ENCODE measurements around the gene PTPRCAP.

Gene PTPRCAP

DNA sequence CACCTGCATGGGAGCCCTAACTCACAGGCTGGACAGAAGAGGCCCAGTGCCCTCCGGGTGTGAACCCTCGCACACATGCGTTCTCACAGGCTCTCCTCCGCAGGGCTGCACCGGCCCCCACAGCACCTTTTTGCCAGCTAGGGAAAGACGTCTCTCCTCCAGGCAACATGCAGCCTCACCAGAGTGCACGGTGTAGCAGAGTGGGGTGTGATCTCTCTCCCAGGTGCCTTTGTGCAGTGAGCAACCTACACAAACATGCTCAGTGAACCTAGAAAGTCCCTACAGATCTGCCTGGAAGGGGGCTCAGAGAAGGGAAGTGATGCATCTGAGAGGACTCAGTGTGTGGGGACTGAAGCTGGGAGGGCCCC lies 25.7 kb downstream of the PTPRCAP start:
- H3K27me3 Mint-ChIP-seq, result no peaks in the 10 kb centered on the region
- no peak overlapping the region for H3K27ac Mint-ChIP-seq
- peaks cover 75 to 81% of the 10 kb centered on the region in 2 donors for H3K4me1 Mint-ChIP-seq (ENCODE audit: low read depth in 2 of 2)
- no peaks in the 10 kb centered on the region for H3K9me3 Mint-ChIP-seq
- peak overlapping the region; percentile 44 to 97 for H3K4me3 Mint-ChIP-seq
- ATAC-seq (replicated peaks) (no peak), DNase-seq (no peak)
- peaks cover 46% of the 10 kb centered on the region for H3K36me3 Mint-ChIP-seq (ENCODE audit: insufficient read depth)

DNA sequence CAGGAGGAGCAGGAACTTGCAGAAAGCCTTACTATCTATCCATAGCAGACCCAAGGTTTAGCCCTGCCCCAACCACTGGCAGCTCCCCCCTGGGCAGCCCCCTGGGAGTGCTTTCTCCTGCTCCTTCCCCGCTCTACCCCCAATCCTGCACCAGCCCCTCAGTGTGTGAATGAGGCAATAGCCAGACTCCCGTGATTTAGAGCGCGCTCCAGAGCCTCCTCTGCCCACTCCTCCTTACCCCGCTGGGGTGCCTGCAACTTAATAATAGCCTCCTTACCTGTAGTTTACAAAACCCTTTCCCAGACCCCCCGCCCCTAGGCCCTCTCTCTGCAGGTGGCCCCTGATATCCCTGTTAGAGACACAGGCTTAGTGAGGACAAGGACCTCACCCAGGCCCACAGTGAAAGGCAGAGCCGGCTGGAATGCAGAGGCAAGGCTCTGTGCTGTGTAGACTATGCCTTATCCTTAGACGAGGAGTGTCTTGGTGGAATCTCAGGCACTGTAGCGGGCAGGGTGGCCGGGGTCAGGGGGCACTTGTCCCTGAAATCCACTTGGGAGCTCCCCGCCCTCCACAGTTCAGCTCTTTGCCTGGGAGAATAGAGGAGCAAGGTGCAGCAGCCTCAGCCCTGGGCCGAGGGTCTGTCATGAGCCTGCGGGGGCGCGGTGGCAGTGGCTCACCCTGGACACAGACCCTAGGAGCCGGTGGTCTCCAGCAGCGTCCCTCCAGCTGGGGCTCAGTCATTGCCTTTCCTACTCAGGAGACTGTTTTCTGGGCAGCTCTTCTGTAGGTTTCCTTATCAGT lies 26.3 kb downstream of the PTPRCAP start:
- Mint-ChIP-seq H3K9me3 (no peaks in the 10 kb centered on the region), H3K4me3 (peak overlapping the region; percentile 97 to 99), H3K4me1 (ENCODE audit: low read depth in 2 of 2) (peaks cover 75 to 80% of the 10 kb centered on the region in 2 donors), H3K36me3 (ENCODE audit: insufficient read depth) (peaks cover 48% of the 10 kb centered on the region), H3K27ac (peak overlapping the region; percentile 89), H3K27me3 (no peaks in the 10 kb centered on the region)
- no peak for ATAC-seq (replicated peaks)
- no peak for DNase-seq

DNA sequence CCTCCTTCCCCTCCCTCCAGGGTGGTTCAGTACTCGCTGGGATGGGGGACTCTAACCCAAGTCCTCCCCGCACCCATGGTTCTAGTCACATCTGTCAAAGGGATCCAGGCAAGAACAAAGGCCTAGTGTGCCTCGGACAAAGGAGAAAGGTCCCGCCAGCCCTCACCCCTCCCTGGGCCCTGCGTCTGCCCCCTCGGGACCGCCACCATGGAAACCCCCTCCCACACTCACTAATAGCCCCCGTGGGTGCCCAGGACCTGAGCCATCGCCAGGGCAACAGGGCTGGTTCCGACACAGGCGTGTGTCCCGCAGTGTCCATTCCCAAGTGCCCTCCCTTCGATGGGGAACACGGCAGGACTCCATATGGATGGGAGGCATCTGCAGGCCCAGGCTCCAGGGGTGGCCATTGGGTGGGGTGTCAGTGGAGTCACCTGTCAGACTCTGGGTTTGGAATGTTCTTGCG lies 27.1 kb downstream of the PTPRCAP start:
- Mint-ChIP-seq H3K27me3 (no peaks in the 10 kb centered on the region), H3K4me1 (ENCODE audit: low read depth in 2 of 2) (peaks cover 74 to 81% of the 10 kb centered on the region in 2 donors), H3K9me3 (no peaks in the 10 kb centered on the region), H3K36me3 (ENCODE audit: insufficient read depth) (peaks cover 53% of the 10 kb centered on the region), H3K4me3 (peak overlapping the region; percentile 97 to 99), H3K27ac (peak overlapping the region; percentile 89)
- no peak for ATAC-seq (replicated peaks)
- no peak for DNase-seq

DNA sequence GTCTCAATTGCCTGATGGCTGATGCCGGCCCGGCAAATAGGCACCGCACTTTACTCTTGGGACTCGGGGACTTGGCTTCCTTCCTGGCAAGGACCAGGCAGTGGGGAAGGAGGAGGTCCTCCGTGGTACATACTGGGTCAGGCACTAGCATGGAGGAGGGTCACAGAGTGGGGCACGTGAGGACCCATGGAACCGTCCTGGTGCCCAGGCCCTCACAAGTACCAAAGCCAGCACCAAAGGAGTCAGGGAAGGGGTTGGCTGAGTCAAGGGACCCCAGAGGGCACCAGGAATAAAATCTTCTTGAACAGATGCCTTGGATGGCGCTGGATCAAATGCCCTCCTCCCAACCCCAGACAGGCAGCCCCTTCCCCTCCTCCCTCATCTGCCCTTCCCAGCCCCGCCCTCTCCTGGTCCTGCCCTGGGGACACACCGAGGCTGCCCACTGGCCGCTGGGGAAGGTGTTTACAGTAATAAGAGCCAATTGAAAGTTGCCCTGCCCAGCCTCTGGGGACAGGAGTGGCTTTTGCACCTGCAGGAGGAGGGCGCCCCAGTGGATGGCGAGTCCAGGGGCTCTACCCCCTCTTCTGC lies 27.6 kb downstream of the PTPRCAP start:
- peaks cover 52% of the 10 kb centered on the region for H3K36me3 Mint-ChIP-seq (ENCODE audit: insufficient read depth)
- DNase-seq, result no peak
- H3K27ac Mint-ChIP-seq, result peak overlapping the region; percentile 89
- ATAC-seq (replicated peaks), result no peak
- H3K9me3 Mint-ChIP-seq, result no peaks in the 10 kb centered on the region
- H3K4me3 Mint-ChIP-seq, result peak overlapping the region; percentile 97 to 99
- no peaks in the 10 kb centered on the region for H3K27me3 Mint-ChIP-seq
- H3K4me1 Mint-ChIP-seq (ENCODE audit: low read depth in 2 of 2), result peaks cover 75 to 83% of the 10 kb centered on the region in 2 donors

DNA sequence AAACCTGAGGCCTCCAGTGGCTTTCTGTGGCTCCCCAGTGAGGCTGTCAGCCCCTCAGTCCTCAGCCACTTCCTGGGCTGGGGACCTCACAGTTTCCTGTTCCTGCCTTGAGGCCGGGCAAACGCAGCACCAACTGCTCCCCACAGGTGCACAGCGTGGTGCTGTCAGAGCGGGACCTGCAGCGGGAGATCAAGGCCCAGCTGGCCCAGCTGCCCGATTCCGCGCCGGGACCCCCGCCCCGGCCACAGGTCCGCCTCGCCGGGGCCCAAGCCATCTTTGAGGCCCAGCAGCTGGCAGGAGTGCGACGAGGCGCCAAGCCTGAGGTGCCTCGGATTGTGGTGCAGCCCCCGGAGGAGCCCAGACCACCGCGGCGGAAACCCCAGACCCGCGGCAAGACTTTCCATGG lies 28.2 kb downstream of the PTPRCAP start:
- H3K27ac Mint-ChIP-seq, result peak overlapping the region; percentile 89
- peaks cover 79 to 87% of the 10 kb centered on the region in 2 donors for H3K4me1 Mint-ChIP-seq (ENCODE audit: low read depth in 2 of 2)
- peak overlapping the region; percentile 97 to 99 for H3K4me3 Mint-ChIP-seq
- ATAC-seq (replicated peaks) (peak; percentile 88), DNase-seq (peak; percentile 73 to 74 (median 74))
- H3K9me3 Mint-ChIP-seq, result no peaks in the 10 kb centered on the region
- H3K36me3 Mint-ChIP-seq (ENCODE audit: insufficient read depth), result peaks cover 52% of the 10 kb centered on the region
- H3K27me3 Mint-ChIP-seq, result no peaks in the 10 kb centered on the region

DNA sequence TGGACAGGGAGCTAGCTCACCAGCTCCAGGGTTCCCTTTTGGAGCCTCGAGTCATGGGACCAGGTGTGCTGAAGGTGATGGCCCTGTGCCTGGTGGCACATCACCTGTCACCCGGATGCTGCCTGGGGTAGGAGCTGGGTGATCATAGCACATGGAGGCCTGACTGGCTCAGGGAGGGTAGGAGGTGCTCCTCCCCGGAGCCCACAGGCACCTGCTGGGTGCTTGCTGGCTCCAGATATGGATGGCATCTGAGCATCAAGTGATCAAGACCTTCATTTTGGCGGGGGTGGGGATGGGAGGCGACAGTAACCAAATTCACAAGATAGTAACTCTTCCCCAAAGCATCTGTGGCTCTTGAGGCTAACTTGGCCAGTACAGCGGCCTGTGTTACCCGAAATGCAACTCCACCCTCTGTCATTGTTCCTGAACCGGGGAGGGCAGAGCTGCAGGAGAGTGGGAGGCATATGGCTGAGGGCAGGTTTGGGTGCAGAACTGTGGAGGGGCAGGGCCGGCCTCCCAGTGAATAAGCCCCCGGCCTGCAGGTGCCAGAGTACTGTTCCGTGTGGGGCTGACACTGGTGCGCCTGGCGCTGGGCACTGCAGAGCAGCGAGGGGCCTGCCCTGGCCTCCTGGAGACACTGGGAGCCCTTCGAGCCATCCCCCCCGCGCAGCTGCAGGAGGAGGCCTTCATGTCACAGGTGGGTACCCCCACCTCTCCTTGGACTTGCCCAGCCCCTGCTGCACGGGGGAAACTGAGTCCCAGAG lies 28.9 kb downstream of the PTPRCAP start:
- Mint-ChIP-seq H3K27me3 (no peaks in the 10 kb centered on the region), H3K4me3 (peak overlapping the region; percentile 97 to 99), H3K36me3 (ENCODE audit: insufficient read depth) (peaks cover 57% of the 10 kb centered on the region), H3K9me3 (no peaks in the 10 kb centered on the region), H3K4me1 (ENCODE audit: low read depth in 2 of 2) (peaks cover 76 to 84% of the 10 kb centered on the region in 2 donors), H3K27ac (peak overlapping the region; percentile 89)
- no peak for DNase-seq
- peak; percentile 9 for ATAC-seq (replicated peaks)

DNA sequence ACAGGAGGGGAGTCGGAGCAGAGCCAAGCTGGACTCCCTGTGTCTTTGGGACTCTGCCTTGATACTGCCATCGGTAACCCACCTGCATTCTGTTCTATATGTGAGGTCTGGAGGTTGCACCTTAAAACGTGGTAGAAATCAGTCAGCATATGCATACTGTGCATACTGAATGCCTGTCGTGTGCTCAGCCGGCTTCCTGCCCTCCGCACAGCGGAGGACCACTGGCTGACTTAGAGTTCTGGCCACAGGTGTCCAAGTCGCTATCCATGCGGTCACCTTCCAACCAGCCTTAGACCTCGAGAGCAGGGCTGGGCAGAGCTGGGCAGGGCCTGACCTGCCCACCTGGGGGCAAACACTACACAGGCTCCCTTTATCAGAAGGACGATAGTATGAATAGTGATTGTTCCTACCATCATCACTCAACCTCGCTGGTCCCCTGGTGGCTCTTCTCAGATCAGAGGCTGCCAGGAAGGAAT lies 29.8 kb downstream of the PTPRCAP start:
- Mint-ChIP-seq H3K27ac (peak overlapping the region; percentile 89), H3K36me3 (ENCODE audit: insufficient read depth) (peaks cover 61% of the 10 kb centered on the region), H3K4me1 (ENCODE audit: low read depth in 2 of 2) (peaks cover 73 to 80% of the 10 kb centered on the region in 2 donors), H3K27me3 (no peaks in the 10 kb centered on the region), H3K4me3 (peak overlapping the region; percentile 97 to 99), H3K9me3 (no peaks in the 10 kb centered on the region)
- no peak for DNase-seq
- no peak for ATAC-seq (replicated peaks)

DNA sequence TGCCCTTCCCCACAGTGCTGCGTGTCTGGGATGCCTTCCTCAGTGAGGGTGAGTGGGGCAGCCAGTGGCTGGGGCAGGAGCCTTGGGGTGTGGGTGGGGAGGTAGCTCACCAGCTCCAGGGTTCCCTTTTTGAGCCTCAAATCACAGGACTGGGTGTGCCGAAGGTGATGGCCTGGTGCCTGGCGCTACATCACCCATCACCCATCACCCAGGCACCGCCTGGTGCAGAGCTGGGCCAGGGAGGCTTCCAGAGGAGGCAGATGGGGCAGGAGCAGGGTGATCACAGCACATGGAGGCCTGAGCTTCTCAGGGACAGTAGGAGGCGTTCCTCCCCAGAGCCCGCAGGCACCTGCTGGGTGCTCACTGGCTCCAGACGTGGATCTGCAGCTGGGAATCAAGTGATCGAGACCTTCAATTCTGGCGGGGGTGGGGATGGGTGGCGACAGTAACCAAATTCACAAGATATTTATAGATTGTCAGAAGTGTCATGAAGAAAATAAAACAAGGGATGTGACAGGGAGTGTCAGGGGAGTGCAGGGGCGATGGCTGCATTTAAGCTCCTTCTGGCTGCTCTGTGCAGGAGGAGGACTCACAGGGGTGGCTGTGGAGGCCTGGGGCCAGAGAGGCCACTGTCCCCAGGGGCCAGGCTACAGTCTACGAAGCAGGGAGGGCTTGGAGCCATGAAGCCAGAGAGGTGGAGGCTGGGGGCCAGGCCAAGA lies 30.4 kb downstream of the PTPRCAP start:
- Mint-ChIP-seq H3K36me3 (ENCODE audit: insufficient read depth) (peaks cover 65% of the 10 kb centered on the region), H3K4me1 (ENCODE audit: low read depth in 2 of 2) (peaks cover 67 to 74% of the 10 kb centered on the region in 2 donors), H3K9me3 (no peaks in the 10 kb centered on the region), H3K27me3 (no peaks in the 10 kb centered on the region), H3K4me3 (peak overlapping the region; percentile 97 to 99), H3K27ac (peak overlapping the region; percentile 89)
- ATAC-seq (replicated peaks), result no peak
- no peak for DNase-seq

DNA sequence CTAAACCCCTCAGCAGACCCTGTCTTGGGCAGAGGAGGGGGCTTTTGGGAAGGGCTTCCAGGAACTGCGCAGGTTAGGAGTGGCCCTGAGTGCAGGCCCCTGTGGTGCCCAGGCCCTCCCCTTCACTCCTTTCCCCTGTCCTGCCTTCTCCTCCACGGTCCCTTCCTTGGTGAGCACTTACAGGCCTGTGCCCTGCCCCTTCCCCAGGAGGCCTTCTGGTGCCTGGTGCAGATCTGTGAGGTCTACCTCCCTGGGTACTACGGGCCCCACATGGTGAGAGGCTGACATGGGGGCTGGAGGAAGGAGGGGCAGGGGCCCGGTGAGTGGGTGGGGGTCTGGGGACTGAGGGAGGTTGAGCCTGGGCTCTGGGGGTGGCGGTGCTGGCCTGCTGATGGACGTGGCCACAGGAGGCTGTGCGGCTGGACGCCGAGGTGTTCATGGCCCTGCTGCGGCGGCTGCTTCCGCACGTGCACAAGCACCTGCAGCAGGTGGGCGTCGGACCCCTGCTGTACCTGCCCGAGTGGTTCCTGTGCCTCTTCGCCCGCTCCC lies 31.0 kb downstream of the PTPRCAP start:
- no peak for ATAC-seq (replicated peaks)

DNA sequence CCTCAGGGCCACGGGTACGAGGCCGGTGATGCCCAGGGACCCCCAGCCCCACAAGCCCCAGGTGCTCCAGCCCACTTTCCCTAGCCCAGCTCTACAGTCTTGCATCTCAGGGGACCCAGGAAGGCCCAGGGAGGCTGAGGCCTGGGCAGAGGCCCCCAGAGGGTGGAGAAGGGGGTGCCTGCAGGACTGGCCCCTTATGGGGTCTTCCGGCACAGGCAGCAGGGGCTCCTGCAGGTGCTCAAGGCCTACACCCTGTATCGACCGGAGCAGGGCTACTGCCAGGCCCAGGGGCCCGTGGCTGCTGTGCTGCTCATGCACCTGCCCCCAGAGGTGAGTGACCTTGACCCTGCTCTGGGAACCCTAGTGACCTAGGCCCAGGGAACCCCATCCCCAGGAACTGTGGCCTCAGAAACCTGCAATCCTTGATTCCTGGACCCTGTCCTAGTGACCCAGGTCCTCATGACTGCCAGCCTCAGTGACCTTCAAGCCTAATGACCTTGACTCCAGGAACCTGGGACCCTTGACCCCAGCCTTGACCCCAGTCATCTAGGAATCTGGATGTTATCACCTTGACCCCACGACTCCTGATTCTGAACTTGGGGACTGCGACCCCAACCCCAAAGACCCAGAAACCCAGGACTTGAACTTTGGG lies 31.7 kb downstream of the PTPRCAP start:
- DNase-seq, result no peak
- Mint-ChIP-seq H3K27me3 (no peaks in the 10 kb centered on the region), H3K4me1 (ENCODE audit: low read depth in 2 of 2) (peaks cover 55 to 61% of the 10 kb centered on the region in 2 donors), H3K4me3 (peak overlapping the region; percentile 97 to 99), H3K9me3 (no peaks in the 10 kb centered on the region), H3K27ac (peak overlapping the region; percentile 89), H3K36me3 (ENCODE audit: insufficient read depth) (peaks cover 62% of the 10 kb centered on the region)
- no peak for ATAC-seq (replicated peaks)

More for the DNA sequence above, 31.0 kb downstream of the PTPRCAP start:
- Mint-ChIP-seq H3K27ac (peak overlapping the region; percentile 89), H3K4me1 (ENCODE audit: low read depth in 2 of 2) (peaks cover 61 to 67% of the 10 kb centered on the region in 2 donors), H3K9me3 (no peaks in the 10 kb centered on the region), H3K36me3 (ENCODE audit: insufficient read depth) (peaks cover 63% of the 10 kb centered on the region), H3K27me3 (no peaks in the 10 kb centered on the region), H3K4me3 (peak overlapping the region; percentile 97 to 99)
- no peak for DNase-seq

DNA sequence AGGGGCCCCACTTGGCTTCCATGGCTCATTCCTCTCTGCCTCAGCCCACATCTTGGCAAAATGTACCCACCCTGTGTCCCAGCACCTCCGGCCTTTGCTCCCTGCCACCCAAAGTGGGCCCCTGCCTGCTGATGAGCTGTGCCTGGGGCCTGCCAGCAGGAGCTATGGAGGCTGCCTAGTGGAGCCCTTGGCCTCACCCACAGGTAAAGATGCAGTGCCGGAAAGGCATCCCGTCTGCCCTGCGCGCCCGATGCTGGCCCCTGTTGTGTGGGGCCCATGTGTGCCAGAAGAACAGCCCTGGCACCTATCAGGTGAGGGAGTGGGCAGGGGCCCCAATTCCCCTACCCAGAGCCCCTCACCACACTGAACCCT lies 32.3 kb downstream of the PTPRCAP start:
- no peak for ATAC-seq (replicated peaks)
- H3K9me3 Mint-ChIP-seq, result no peaks in the 10 kb centered on the region
- H3K27ac Mint-ChIP-seq, result peak overlapping the region; percentile 89
- DNase-seq, result no peak
- H3K36me3 Mint-ChIP-seq (ENCODE audit: insufficient read depth), result peaks cover 67% of the 10 kb centered on the region
- no peaks in the 10 kb centered on the region for H3K27me3 Mint-ChIP-seq
- H3K4me3 Mint-ChIP-seq, result peak overlapping the region; percentile 97 to 99
- H3K4me1 Mint-ChIP-seq (ENCODE audit: low read depth in 2 of 2), result peaks cover 49 to 60% of the 10 kb centered on the region in 2 donors

DNA sequence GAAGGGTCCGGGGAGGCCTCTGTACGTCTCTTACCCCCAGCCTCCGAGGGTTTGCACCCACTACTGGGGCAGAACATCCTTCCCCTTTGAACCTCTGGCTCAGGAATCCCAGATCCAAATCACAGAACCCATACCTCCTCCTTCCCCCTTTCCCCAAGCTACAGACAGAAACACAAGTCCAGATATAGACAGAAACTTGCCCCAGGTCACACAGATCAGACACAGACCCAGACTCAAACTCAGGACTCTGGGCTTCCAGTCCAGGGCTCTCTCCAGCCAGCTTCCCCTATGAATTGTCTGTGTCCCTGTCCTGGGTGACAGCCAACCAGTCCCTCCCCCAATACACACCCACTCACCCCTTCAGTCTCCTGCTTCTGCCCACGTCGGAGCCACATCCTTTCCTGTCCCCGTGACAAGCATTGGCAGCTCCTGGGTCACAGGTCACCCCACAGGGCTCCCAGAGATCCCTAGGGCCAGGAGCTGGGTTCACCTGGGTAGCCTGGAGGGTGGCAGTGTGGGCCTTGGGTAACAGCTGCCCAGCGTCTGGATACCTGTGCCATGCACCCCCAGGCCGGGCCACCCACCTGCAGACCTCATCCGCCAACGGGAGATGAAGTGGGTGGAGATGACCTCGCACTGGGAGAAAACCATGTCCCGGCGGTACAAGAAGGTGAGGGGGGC lies 32.8 kb downstream of the PTPRCAP start:
- ATAC-seq (replicated peaks) (peak; percentile 5), DNase-seq (peak in 1 of 3 experiments; percentile 46)
- H3K4me1 Mint-ChIP-seq (ENCODE audit: low read depth in 2 of 2), result peaks cover 44 to 57% of the 10 kb centered on the region in 2 donors

More for the DNA sequence above, 32.8 kb downstream of the PTPRCAP start:
- Mint-ChIP-seq H3K36me3 (ENCODE audit: insufficient read depth) (peaks cover 66% of the 10 kb centered on the region), H3K4me3 (peak overlapping the region; percentile 97 to 99), H3K9me3 (no peaks in the 10 kb centered on the region), H3K27ac (peak overlapping the region; percentile 89), H3K27me3 (no peaks in the 10 kb centered on the region)
